ENCODE data around the gene MAP2K2.

Gene MAP2K2

GRCh38 chr19:4060621-4061177, 63.2 kb downstream of the MAP2K2 start:
- no peak for DNase-seq (ENCODE audit: low read depth in 2 of 2)

GRCh38 chr19:4059891-4060620, 63.9 kb downstream of the MAP2K2 start:
- DNase-seq (ENCODE audit: low read depth in 2 of 2) = peak; percentile 60 to 75

DNA sequence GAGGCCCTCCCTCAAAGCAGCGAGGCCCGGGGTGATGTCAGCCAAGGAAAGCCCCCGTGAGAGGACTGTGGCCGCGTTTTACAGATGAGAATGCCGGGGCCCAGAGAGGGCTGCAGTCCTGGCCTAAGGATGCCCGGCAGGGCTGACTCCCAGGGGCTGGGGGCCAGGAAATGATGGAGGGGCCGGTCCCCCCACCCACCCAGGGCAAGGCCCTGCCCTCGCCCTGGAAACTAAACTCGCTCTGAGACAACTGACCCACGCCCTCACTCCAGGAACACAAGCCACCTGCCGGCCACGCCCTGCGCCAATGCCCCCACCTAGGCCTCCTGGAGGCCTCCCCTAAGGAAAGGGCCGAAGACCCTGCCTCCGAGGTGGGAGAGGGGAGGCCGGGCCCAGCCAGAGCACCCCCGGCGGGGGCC, 64.5 kb downstream of the MAP2K2 start:
- no peak for DNase-seq (ENCODE audit: low read depth in 2 of 2)

GRCh38 chr19:4058693-4059452, 65.0 kb downstream of the MAP2K2 start:
- DNase-seq (ENCODE audit: low read depth in 2 of 2) = no peak

- peak; percentile 59 to 66 for DNase-seq (ENCODE audit: low read depth in 2 of 2)
Observed at GRCh38 chr19:4057931-4058692, 65.8 kb downstream of the MAP2K2 start.

- DNase-seq (ENCODE audit: low read depth in 2 of 2) = no peak
Observed at GRCh38 chr19:4055209-4055552, 68.7 kb downstream of the MAP2K2 start.

- no peak for DNase-seq (ENCODE audit: low read depth in 2 of 2)
Observed at GRCh38 chr19:4054441-4055208, 69.3 kb downstream of the MAP2K2 start.

DNA sequence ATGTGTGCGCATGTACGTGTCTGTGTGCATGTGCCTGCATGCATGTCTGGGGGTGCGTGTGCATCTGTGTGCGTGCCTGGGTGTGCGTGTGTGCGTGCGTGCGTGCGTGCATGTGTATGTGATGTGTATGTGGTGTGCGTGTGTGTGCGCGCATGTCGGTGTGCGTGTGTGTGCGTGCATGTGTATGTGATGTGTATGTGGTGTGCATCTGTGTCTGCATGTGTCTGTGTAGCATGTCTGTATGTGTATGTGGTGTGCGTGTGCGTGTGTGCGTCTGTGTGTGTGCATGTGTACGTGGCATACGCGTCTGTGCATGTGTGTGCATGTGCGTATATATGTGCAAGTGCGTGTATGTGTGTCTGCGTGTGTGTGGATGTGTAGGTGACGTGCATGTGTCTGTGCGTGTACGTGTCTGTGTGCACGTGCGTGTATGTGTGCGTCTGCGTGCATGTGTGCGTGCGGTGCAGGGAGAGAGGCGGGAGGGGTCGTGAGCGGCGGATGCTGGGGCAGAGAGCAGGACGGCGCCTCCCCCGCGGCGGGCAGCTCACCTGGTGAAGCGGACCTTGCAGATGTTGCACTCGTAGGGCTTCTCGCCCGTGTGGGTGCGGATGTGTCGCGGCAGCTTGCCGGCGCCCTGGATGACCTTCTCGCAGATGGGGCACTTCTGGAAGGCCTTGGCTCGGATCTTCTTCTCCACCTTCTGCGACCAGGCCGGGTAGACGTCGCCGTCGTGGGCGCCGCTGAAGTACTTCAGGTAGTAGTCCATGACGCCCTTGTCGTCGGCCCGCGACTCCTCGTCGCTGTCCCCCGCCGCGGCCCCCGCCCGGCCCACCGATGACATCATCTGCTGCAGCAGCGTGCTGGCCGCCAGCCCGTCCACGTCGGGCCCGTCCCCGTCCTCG, 70.2 kb downstream of the MAP2K2 start:
- DNase-seq (ENCODE audit: low read depth in 2 of 2) = no peak

DNA sequence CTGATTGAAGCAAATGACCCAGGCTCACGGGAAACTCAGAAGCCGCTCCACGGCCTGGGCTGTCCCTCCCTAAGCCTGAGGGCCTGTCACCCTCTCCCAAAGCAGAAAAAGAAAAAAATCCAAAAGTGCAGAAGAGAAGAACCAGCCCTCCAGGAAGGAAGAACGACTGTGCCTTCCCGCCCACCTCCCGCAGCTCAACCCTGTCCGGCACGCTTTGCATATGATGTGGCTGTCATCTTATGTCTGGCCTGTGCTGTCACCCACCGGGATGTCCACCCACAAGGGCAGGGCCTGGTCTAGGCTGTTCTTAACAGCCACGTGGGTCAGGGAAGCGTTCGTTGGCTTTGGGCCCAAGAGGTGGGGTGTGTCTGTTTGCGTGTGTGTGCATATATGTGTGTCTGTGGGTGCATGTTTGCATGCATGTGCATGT, 70.9 kb downstream of the MAP2K2 start:
- DNase-seq (ENCODE audit: low read depth in 2 of 2) = no peak

GRCh38 chr19:4052114-4052992, 71.6 kb downstream of the MAP2K2 start:
- DNase-seq (ENCODE audit: low read depth in 2 of 2) = no peak

GRCh38 chr19:4051175-4052101, 72.5 kb downstream of the MAP2K2 start:
- peak in 1 of 2 donors; percentile 53 for DNase-seq (ENCODE audit: low read depth in 2 of 2)

DNA sequence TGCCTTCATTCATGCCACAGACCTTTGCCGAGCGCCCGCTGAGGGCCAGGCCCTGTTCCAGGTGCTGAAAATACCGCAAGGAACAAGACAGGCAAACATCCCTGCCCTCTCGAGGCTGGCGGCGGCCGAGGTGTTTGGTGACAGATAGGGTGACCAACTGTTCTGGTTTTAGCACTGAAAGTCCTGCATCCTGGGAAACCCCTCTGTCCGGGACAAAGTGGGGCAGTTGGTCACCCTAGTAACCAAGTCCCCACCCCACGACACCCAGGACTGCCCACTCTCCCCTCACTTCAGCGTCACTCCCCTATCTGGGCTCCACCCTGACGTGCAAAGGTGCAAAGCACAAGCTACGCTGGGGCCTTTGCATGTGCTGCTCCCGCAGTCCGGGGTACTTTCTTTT, 74.5 kb downstream of the MAP2K2 start:
- DNase-seq (ENCODE audit: low read depth in 2 of 2) = no peak

DNA sequence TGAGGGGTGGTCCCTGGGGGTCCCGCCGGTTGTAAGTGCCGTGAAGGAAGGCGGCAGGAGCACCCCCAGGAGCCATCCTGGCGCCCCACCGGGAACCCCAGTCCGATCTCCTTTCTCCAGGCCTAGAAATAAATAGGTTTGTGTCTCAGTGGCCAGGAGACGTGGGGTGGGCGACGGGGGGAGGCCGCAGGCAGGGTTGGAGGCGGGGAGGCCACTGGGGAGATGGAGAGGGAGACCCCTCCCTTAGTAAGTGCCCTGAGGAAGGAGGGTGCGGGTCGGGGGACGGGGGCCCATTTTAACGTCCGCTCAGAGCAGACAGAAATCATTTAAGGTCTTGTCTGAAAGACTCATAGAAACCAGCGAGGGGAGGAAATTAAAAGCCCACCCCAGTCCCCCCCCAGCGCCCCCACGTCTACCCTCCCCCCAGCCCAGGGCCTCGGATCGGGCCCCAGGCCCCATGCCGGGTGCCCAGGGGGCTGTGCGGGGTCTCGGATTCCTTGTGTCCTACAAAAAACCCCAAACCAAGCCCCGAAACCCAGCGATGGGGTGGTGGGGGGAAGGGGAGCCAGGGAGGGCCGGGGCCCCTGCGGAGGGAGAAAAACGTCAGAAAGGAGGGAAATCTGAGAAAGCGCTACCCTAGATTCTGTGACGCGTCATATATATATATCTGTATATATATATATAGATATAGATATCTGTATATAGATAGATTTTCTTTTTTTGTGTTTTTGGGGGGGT, 76.8 kb downstream of the MAP2K2 start:
- no peak for DNase-seq (ENCODE audit: low read depth in 2 of 2)

DNA sequence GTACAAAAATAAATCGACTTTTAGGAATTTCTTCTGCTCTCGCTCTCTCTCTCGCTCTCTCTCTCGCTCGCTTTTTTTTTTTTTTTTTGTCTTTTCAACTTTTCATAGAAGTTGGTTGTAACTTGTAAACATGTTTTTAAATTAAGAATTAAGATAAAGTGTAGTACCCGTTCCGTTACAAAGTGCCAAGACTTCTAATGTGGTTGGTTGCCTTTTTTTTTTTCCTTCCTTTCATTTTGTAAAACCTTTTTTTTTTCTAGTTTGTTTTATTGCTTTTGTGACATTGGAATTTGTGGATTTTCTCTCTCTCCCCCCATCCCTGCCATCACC, 77.6 kb downstream of the MAP2K2 start:
- DNase-seq (ENCODE audit: low read depth in 2 of 2) = no peak

DNA sequence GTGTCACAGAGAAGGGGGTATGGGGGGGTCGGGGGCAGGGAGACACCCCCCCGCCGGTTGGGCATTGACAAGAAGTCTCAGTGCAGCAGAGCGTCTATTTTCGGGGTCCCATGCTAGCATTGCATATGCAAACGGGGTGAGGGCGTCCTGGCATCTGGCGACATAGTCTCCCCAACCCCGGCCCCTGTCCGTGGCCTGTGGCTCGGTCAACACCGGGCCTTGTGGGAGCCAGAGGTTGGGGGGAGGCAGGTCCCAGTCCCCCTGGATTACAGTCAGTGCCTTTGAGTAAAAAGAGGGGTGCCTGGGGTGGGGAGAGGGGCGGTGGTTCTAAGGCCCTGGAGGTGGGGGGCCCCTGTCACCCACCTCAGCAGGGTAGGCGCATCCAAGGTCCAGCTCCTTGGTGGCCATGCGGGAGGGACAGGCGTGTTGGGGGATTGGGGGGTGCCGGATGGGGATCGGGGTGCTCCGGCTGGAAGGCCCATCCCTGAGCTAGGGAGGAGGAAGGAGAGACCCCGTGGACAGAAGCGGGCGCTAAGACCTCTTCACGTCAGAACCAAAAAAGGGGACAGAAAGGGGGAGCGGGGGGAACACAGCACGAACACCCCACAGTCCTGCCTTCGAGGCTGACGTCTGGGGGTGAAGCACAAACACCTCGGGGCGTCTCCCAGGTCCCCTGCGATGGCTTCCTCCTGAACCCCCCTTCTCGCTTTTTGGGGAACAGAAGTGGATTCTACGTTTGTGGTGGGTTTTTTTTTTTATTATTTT, 78.1 kb downstream of the MAP2K2 start:
- no peak for DNase-seq (ENCODE audit: low read depth in 2 of 2)

- no peak for DNase-seq (ENCODE audit: low read depth in 2 of 2)
Observed at GRCh38 chr19:4044990-4045465, 78.9 kb downstream of the MAP2K2 start.

All from stimulated activated CD8-positive, alpha-beta memory T cell treated with anti-CD3 and anti-CD28 coated beads, Interleukin-2, amount 100 ng/mL, for 48 hours (primary cell).